Hepatocyte (in vitro differentiated cells): ENCODE data around the gene MAP2K2. TPM values are rescaled to one million over a fixed set of nuclear protein-coding genes. Genes with fewer than 3 reads are reported as not detected.

ENCODE experiments used
- DNase-seq: peaks from one replicate; pipeline ENCODE4 v3.0.0-alpha.2; 2016; ENCODE audit warnings: low spot score
- H2AFZ ChIP-seq: fragments of 200-600 bp; sonication (generic); 2 replicates; pipeline ENCODE4 v1.6.0; 2016; ENCODE audit warnings: antibody characterized with exemption, mild to moderate bottlenecking
- H3K27ac ChIP-seq: fragments of 200-600 bp; sonication (generic); 2 replicates; pipeline ENCODE4 v1.5.1; 2016; ENCODE audit warnings: mild to moderate bottlenecking
- H3K27me3 ChIP-seq: fragments of 200-600 bp; sonication (generic); 2 replicates; pipeline ENCODE4 v1.6.1; 2016
- H3K36me3 ChIP-seq: fragments of 200-600 bp; sonication (generic); replicated peaks from 2 replicates; pipeline ENCODE4 v1.5.1; 2016; ENCODE audit warnings: low read depth; ENCODE audit not compliant: insufficient read depth
- H3K4me1 ChIP-seq: fragments of 200-600 bp; sonication (generic); 2 replicates; pipeline ENCODE4 v1.5.1; 2016; ENCODE audit warnings: mild to moderate bottlenecking, moderate library complexity; ENCODE audit not compliant: insufficient read depth
- H3K4me2 ChIP-seq: fragments of 200-600 bp; sonication (generic); 2 replicates; pipeline ENCODE4 v1.6.0; 2016
- H3K4me3 ChIP-seq: fragments of 200-600 bp; sonication (generic); 2 replicates; pipeline ENCODE4 v1.5.1; 2016; ENCODE audit warnings: mild to moderate bottlenecking
- H3K79me2 ChIP-seq: fragments of 200-600 bp; sonication (generic); 2 replicates; pipeline ENCODE4 v1.6.0; 2017; ENCODE audit warnings: mild to moderate bottlenecking
- H3K9me2 ChIP-seq: fragments of 200-600 bp; sonication (generic); replicated peaks from 2 replicates; pipeline ENCODE4 v1.6.0; 2017; ENCODE audit warnings: mild to moderate bottlenecking; ENCODE audit not compliant: insufficient read depth
- H3K9me3 ChIP-seq: fragments of 200-600 bp; sonication (generic); 2 replicates; pipeline ENCODE4 v1.5.1; 2016; ENCODE audit warnings: low read depth, mild to moderate bottlenecking
- H4K20me1 ChIP-seq: fragments of 200-600 bp; sonication (generic); 2 replicates; pipeline ENCODE4 v1.6.0; 2016; ENCODE audit warnings: mild to moderate bottlenecking; ENCODE audit not compliant: insufficient read depth, poor library complexity, severe bottlenecking
- EZH2 ChIP-seq: fragments of 200-600 bp; sonication (generic); IDR thresholded peaks from 2 replicates; pipeline ENCODE4 v1.6.1; 2016; ENCODE audit warnings: antibody characterized with exemption, mild to moderate bottlenecking, borderline replicate concordance
- EZH2phosphoT487 ChIP-seq: fragments of 200-600 bp; sonication (generic); IDR thresholded peaks from one replicate; pipeline ENCODE4 v1.6.1; 2018; ENCODE audit warnings: antibody characterized with exemption, mild to moderate bottlenecking, low read depth, moderate library complexity; ENCODE audit not compliant: unreplicated experiment, severe bottlenecking
- WGBS: methylation state at CpG from one replicate; pipeline ENCODE4 v1.1.6; 2016; ENCODE audit warnings: low lambda C conversion rate; ENCODE audit errors: missing lambda C conversion rate; 5-methylcytosine and 5-hydroxymethylcytosine counted together
- polyA plus RNA-seq: library from polyadenylated mRNA; unstranded; fragments of >200 nt; fragmentation: Nextera tagmentation; extraction: Ambion mirVana; gene quantifications from 2 replicates; pipeline ENCODE4 v1.2.1, GENCODE V29; 2016
- total RNA-seq: library from RNA; depleted of rRNA; stranded (reverse); fragments of >200 nt; gene quantifications from 2 replicates; pipeline ENCODE4 v1.2.3, GENCODE V29; 2014
- TF ChIP-seq, protein P1 (sequence below): fragments of 200-600 bp; sonication (generic); IDR thresholded peaks from 2 replicates; pipeline ENCODE4 v1.5.1; 2016; ENCODE audit warnings: antibody characterized with exemption, mild to moderate bottlenecking; ENCODE audit not compliant: poor library complexity

MAP2K2 gene
- total and polyA plus RNA-seq, 2 experiments from 2014 or later, result 135 to 188 TPM

DNA sequence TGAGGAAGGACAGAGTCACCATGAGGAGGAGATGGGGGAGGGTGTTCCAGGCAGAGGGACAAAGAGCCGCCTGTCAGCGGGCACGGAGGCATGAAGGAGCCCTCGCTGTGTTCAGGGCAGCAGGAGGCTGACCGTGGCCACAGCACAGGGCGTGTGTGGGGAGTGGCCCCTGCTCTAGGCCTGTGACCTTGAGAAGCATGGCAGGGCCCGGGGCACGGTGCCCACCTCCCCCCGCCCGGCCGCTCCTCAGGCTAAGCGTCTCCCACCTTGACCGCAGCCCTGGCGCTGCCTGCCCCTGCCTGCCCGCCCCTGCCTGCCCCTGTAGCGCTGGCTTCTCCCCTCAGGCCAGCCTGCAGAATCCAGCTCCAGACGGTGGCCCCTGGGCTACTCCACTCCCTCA, 11.6 kb downstream of the MAP2K2 start:
- DNase-seq, result no peak
- no peak overlapping the region for H3K27ac ChIP-seq
- H3K36me3 ChIP-seq, result no peaks in the 10 kb centered on the region
- no peaks in the 10 kb centered on the region for H3K9me2 ChIP-seq
- H2AFZ ChIP-seq, result no peak overlapping the region
- 100% methylated on average over 2 of the region's 17 CpGs for WGBS
- peaks cover under 1% of the 10 kb centered on the region for H3K79me2 ChIP-seq
- no peak overlapping the region for H3K4me2 ChIP-seq
- no peak overlapping the region for H3K4me3 ChIP-seq
- no peaks in the 10 kb centered on the region for H3K27me3 ChIP-seq
- TF ChIP-seq, protein P1, sequence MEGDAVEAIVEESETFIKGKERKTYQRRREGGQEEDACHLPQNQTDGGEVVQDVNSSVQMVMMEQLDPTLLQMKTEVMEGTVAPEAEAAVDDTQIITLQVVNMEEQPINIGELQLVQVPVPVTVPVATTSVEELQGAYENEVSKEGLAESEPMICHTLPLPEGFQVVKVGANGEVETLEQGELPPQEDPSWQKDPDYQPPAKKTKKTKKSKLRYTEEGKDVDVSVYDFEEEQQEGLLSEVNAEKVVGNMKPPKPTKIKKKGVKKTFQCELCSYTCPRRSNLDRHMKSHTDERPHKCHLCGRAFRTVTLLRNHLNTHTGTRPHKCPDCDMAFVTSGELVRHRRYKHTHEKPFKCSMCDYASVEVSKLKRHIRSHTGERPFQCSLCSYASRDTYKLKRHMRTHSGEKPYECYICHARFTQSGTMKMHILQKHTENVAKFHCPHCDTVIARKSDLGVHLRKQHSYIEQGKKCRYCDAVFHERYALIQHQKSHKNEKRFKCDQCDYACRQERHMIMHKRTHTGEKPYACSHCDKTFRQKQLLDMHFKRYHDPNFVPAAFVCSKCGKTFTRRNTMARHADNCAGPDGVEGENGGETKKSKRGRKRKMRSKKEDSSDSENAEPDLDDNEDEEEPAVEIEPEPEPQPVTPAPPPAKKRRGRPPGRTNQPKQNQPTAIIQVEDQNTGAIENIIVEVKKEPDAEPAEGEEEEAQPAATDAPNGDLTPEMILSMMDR, result no peak
- TF ChIP-seq EZH2phosphoT487 (no peak), EZH2 (no peak)
- no peaks in the 10 kb centered on the region for H3K4me1 ChIP-seq
- no peaks in the 10 kb centered on the region for H4K20me1 ChIP-seq
- H3K9me3 ChIP-seq, result no peaks in the 10 kb centered on the region

DNA sequence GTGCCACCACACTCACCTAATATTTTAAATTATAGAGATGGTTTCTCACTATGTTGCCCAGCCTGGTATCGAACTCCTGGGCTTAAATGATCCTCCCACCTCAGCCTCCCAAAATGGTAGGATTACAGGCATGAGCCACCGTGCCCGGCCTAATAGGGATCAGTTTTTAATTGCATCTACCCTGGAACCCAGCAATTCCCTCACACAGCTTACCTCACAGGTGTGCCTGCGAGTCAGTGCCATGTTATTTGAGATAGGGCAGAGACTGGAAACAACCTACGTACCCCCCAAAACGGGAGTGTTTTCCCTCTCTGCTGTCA, 14.3 kb downstream of the MAP2K2 start:
- Histone ChIP-seq H4K20me1 (no peaks in the 10 kb centered on the region), H3K27me3 (no peaks in the 10 kb centered on the region), H3K36me3 (no peaks in the 10 kb centered on the region), H3K9me3 (no peaks in the 10 kb centered on the region), H3K4me3 (no peak overlapping the region), H3K9me2 (no peaks in the 10 kb centered on the region), H2AFZ (no peak overlapping the region), H3K4me2 (no peak overlapping the region), H3K27ac (no peak overlapping the region), H3K79me2 (no peaks in the 10 kb centered on the region), H3K4me1 (no peaks in the 10 kb centered on the region)
- DNase-seq, result no peak
- TF ChIP-seq EZH2, result no peak
- 91% methylated on average over 6 of the region's 6 CpGs for WGBS

DNA sequence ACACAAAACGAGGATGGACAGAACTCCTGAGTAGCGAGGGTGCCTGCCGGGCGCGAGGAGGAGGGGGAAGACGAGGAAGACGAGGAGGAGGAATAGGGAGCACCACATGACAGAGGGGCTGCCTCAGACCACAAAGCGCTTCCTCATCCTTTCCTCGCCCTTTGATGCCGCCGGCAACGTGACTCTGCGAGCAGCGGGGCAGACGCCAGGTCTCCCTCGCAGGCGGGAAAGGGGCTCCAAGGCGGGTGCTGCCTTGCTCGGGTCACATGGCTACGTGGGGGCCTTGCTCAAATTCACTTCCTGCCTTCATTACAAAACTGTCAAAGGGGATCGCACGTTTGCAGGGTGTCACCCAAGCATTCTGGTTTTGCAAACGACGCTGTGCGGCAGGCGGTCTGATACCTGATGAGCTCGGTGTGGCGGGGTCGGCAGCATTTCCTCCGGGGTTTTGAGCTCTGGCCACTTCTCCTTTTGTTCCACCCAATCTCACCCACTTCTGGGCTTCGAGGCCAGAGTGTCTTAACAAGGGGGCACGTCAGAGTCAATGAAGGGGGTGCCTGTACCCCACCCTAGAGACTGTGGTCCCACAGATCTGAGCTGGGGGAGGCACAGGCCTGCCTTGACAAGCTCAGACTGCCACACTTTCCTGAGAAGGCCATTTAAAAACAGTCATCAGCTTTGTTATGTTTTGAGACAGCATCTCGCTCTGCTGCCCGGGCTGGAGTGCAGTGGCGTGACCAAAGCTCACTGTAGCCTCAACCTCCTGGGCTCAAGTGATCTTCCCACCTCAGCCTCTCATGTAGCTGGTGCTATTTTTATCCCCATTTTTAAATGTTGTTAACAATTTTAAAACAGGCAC, 14.9 kb downstream of the MAP2K2 start:
- H3K27me3 ChIP-seq, result no peaks in the 10 kb centered on the region
- WGBS, result 96% methylated on average over 34 of the region's 35 CpGs
- H3K79me2 ChIP-seq, result no peaks in the 10 kb centered on the region
- H4K20me1 ChIP-seq, result no peaks in the 10 kb centered on the region
- no peaks in the 10 kb centered on the region for H3K9me3 ChIP-seq
- TF ChIP-seq EZH2phosphoT487 (no peak), EZH2 (no peak)
- TF ChIP-seq, protein P1, result no peak
- H3K4me3 ChIP-seq, result no peak overlapping the region
- no peaks in the 10 kb centered on the region for H3K36me3 ChIP-seq
- H3K9me2 ChIP-seq, result no peaks in the 10 kb centered on the region
- no peak overlapping the region for H2AFZ ChIP-seq
- H3K4me1 ChIP-seq, result no peaks in the 10 kb centered on the region
- no peak overlapping the region for H3K27ac ChIP-seq
- no peak overlapping the region for H3K4me2 ChIP-seq
- no peak for DNase-seq

DNA sequence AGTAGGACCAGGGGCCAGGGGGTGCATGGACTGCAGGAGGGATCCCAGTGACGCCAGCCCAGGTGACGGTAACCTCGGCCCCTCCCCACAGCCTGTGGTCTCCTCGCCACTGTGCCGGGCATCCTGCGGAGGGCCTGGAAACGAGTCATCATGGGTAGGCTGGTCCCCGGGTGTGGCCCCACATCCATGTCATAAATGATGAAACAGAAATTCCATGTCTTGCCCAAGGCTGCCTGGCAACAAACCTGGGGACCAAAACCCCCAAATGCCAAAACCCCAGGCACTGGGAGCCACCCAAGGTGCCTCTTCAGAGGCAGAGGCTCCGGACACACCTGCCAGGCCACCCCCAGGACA, 20.9 kb downstream of the MAP2K2 start:
- WGBS, result 94% methylated on average over 9 of the region's 9 CpGs
- Histone ChIP-seq H3K4me3 (no peak overlapping the region), H3K27me3 (no peaks in the 10 kb centered on the region), H3K27ac (no peak overlapping the region), H3K4me1 (no peaks in the 10 kb centered on the region), H3K36me3 (no peaks in the 10 kb centered on the region), H3K9me3 (no peaks in the 10 kb centered on the region), H3K79me2 (no peaks in the 10 kb centered on the region), H3K4me2 (no peak overlapping the region), H2AFZ (no peak overlapping the region), H3K9me2 (no peaks in the 10 kb centered on the region), H4K20me1 (no peaks in the 10 kb centered on the region)
- DNase-seq, result no peak
- TF ChIP-seq, protein P1, result no peak
- TF ChIP-seq EZH2, result no peak
- TF ChIP-seq EZH2phosphoT487, result no peak
